ENCODE data around the gene REEP2. TPM values are rescaled to one million over a fixed set of nuclear protein-coding genes. Genes with fewer than 3 reads are reported as not detected.

The REEP2 gene
- total RNA-seq, 3 donors from 2014 or later (not counting 1 experiment from before 2014, with no cell fraction given) = 0.28 to 0.79 (median 0.66) TPM

DNA sequence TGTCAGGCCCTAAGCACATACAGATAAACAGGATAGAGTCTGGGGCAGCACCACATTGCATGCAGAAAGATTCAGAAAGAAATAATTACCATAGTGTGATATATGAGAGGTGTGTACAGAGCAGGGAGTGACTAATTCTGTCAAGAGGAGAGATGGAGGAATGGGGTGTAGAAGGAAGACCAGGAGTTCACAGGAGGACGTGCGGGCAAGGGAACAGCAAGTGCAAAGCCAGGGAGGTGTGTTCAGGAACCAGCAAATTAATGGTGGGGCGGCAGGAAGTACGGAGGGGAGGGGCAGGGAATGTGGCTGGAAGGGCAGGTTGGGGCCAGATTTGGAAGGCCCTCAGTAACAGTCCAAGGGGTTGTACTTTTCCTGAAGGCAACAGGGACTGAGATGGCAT is 43.8 kb downstream of the REEP2 start:
- H3K4me1 Mint-ChIP-seq = no peaks in the 10 kb centered on the region
- DNase-seq = no peak
- Histone ChIP-seq H3K27ac (ENCODE audit: low read length) (no peak overlapping the region), H3K4me3 (ENCODE audit: low read length) (no peak overlapping the region), H3K4me1 (ENCODE audit: control insufficient read depth, insufficient read depth, low read length) (no peaks in the 10 kb centered on the region), H3K36me3 (ENCODE audit: control insufficient read depth, insufficient read depth, low read length) (no peaks in the 10 kb centered on the region), H3K27me3 (ENCODE audit: control insufficient read depth, insufficient read depth, low read length) (no peaks in the 10 kb centered on the region), H3K9me3 (ENCODE audit: control insufficient read depth, insufficient read depth, low read length) (no peaks in the 10 kb centered on the region)
- no peak for ATAC-seq
- peaks cover 7 to 11% of the 10 kb centered on the region in 2 donors for H3K27me3 Mint-ChIP-seq (ENCODE audit: low read depth in 2 of 2)
- 82% methylated on average over 4 of the region's 4 CpGs for WGBS (ENCODE audit: insufficient coverage)
- no peak overlapping the region for H3K4me3 Mint-ChIP-seq
- H3K36me3 Mint-ChIP-seq = no peaks in the 10 kb centered on the region
- intact Hi-C loops (cut with micrococcal nuclease) = no loop called here
- TF ChIP-seq CTCF (IDR thresholded peaks at IDR 0.05) = no peak
- no peak overlapping the region for H3K27ac Mint-ChIP-seq
- no peaks in the 10 kb centered on the region for H3K9me3 Mint-ChIP-seq

- no peak overlapping the region for H3K27ac ChIP-seq (ENCODE audit: low read length)
- Mint-ChIP-seq H3K4me3 (no peak overlapping the region), H3K36me3 (no peaks in the 10 kb centered on the region), H3K9me3 (no peaks in the 10 kb centered on the region), H3K4me1 (peaks cover 5 to 10% of the 10 kb centered on the region in 2 donors), H3K27ac (no peak overlapping the region), H3K27me3 (ENCODE audit: low read depth in 2 of 2) (peaks cover 22% of the 10 kb centered on the region in 2 donors)
- intact Hi-C loops (cut with micrococcal nuclease) = no loop called here
- H3K4me3 ChIP-seq (ENCODE audit: low read length) = no peak overlapping the region
- no peak for TF ChIP-seq CTCF (IDR thresholded peaks at IDR 0.05)
- ATAC-seq (no peak), DNase-seq (no peak)
- no peaks in the 10 kb centered on the region for H3K9me3 ChIP-seq (ENCODE audit: control insufficient read depth, insufficient read depth, low read length)
- no peaks in the 10 kb centered on the region for H3K36me3 ChIP-seq (ENCODE audit: control insufficient read depth, insufficient read depth, low read length)
- peaks cover 16% of the 10 kb centered on the region for H3K4me1 ChIP-seq (ENCODE audit: control insufficient read depth, insufficient read depth, low read length)
- WGBS (ENCODE audit: insufficient coverage) = 76% methylated on average over 5 of the region's 5 CpGs
- H3K27me3 ChIP-seq (ENCODE audit: control insufficient read depth, insufficient read depth, low read length) = peaks cover 26% of the 10 kb centered on the region
Measured at GRCh38 chr5:138488481-138488945, 49.7 kb downstream of the REEP2 start.

DNA sequence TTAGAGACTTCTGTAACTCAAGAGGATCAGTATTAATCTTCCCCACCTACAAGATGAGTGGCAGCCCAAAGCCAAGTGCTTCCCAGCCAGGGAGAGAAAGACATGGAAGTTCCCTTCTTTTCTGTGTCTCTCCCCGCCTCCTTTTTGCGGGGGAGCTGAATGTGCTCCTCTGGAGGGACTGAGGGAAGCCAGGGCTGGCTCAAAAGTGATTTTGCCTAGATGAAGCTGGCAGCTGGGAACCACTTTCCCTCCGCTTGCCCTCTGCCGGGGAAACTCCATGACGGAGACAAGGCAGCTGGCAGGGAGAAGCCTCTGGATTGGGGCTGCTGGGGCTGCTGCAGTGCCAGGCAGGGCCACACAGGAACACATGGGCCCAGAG is 50.8 kb downstream of the REEP2 start:
- 88% methylated on average over 5 of the region's 5 CpGs for WGBS (ENCODE audit: insufficient coverage)
- no peaks in the 10 kb centered on the region for H3K9me3 Mint-ChIP-seq

More for the DNA sequence above, 50.8 kb downstream of the REEP2 start:
- intact Hi-C loops (cut with micrococcal nuclease) = loop anchor here (10.0 kb wide), 1 partner anchor 55 kb away; the partner anchor contains the start of gene ETF1
- no peak for DNase-seq
- no peak for TF ChIP-seq CTCF (IDR thresholded peaks at IDR 0.05)
- no peaks in the 10 kb centered on the region for H3K36me3 Mint-ChIP-seq
- no peak overlapping the region for H3K27ac Mint-ChIP-seq
- H3K4me1 Mint-ChIP-seq = peaks cover 5 to 10% of the 10 kb centered on the region in 2 donors
- Histone ChIP-seq H3K27me3 (ENCODE audit: control insufficient read depth, insufficient read depth, low read length) (peaks cover 26% of the 10 kb centered on the region), H3K27ac (ENCODE audit: low read length) (no peak overlapping the region), H3K4me3 (ENCODE audit: low read length) (no peak overlapping the region), H3K36me3 (ENCODE audit: control insufficient read depth, insufficient read depth, low read length) (no peaks in the 10 kb centered on the region), H3K4me1 (ENCODE audit: control insufficient read depth, insufficient read depth, low read length) (peaks cover 16% of the 10 kb centered on the region), H3K9me3 (ENCODE audit: control insufficient read depth, insufficient read depth, low read length) (no peaks in the 10 kb centered on the region)
- H3K27me3 Mint-ChIP-seq (ENCODE audit: low read depth in 2 of 2) = peaks cover 19 to 21% of the 10 kb centered on the region in 2 donors
- no peak for ATAC-seq
- H3K4me3 Mint-ChIP-seq = no peak overlapping the region

Measured in natural killer cell (primary cell).